PC-9 (cell line): ENCODE results near the gene PTTG1IP. TPM values are rescaled to one million over a fixed set of nuclear protein-coding genes. Genes with fewer than 3 reads are reported as not detected.

ENCODE experiments used
- BruUV-seq: library from RNA; stranded (reverse); fragments of 400-500 nt; replicated peaks from 2 replicates; lab custom pipeline; 2021; lab: Mats Ljungman, UMichigan
- CTCF ChIA-PET: fragments of 300-600 bp; sonication (Branson Sonifier 250); formaldehyde crosslinking; loops from one replicate; lab custom pipeline; 2022; ENCODE audit warnings: antibody characterized with exemption; lab: Charles Lee
- POLR2A ChIA-PET: fragments of 300-600 bp; sonication (Branson Sonifier 250); formaldehyde crosslinking; loops from one replicate; lab custom pipeline; 2022; ENCODE audit warnings: antibody characterized with exemption; ENCODE audit not compliant: unreplicated experiment; lab: Charles Lee
- DNase-seq, 2 experiments: peaks; one replicate each; pipeline versions ENCODE4 v3.0.0 to v3.0.0-alpha.2; 2015 to 2022; ENCODE audit warnings: mixed read lengths in 1 of 2
- H2AFZ ChIP-seq: fragments of 200-600 bp; sonication (generic); 2 replicates; pipeline ENCODE4 v1.8.1; 2017; ENCODE audit warnings: antibody characterized with exemption
- H3F3A ChIP-seq: fragments of 200-600 bp; sonication (generic); 2 replicates; pipeline ENCODE4 v1.8.1; 2017; ENCODE audit warnings: antibody characterized with exemption, mild to moderate bottlenecking, low read depth; ENCODE audit not compliant: insufficient read depth
- H3K27ac ChIP-seq: fragments of 200-600 bp; sonication (generic); 2 replicates; pipeline ENCODE4 v1.6.1; 2016; ENCODE audit warnings: mixed run types
- H3K27me3 ChIP-seq: fragments of 200-600 bp; sonication (generic); 2 replicates; pipeline ENCODE4 v1.6.1; 2016; ENCODE audit warnings: low read depth, mixed run types; ENCODE audit not compliant: insufficient read depth
- H3K36me3 ChIP-seq: fragments of 200-600 bp; sonication (generic); 2 replicates; pipeline ENCODE4 v1.6.1; 2016; ENCODE audit warnings: low read depth, mixed run types
- H3K4me1 ChIP-seq: fragments of 200-600 bp; sonication (generic); replicated peaks from 2 replicates; pipeline ENCODE4 v1.6.1; 2016; ENCODE audit warnings: mixed run types; ENCODE audit not compliant: insufficient read depth
- H3K4me2 ChIP-seq: fragments of 200-600 bp; sonication (generic); 2 replicates; pipeline ENCODE4 v1.6.1; 2017; ENCODE audit warnings: mixed run types
- H3K4me3 ChIP-seq: fragments of 200-600 bp; sonication (generic); 2 replicates; pipeline ENCODE4 v1.6.1; 2016; ENCODE audit warnings: mixed run types
- H3K79me2 ChIP-seq: fragments of 200-600 bp; sonication (generic); 2 replicates; pipeline ENCODE4 v1.6.1; 2017; ENCODE audit warnings: low read depth, mixed run types
- H3K9me2 ChIP-seq: fragments of 200-600 bp; sonication (generic); 2 replicates; pipeline ENCODE4 v1.8.1; 2017; ENCODE audit warnings: mild to moderate bottlenecking; ENCODE audit not compliant: insufficient read depth
- H3K9me3 ChIP-seq: fragments of 200-600 bp; sonication (generic); 2 replicates; pipeline ENCODE4 v1.8.1; 2016; ENCODE audit warnings: low read depth; ENCODE audit not compliant: insufficient read depth
- H4K20me1 ChIP-seq: fragments of 200-600 bp; sonication (generic); 2 replicates; pipeline ENCODE4 v1.8.1; 2017; ENCODE audit not compliant: insufficient read depth
- CTCF ChIP-seq: fragments of 200-600 bp; sonication (generic); conservative IDR thresholded peaks from 2 replicates; pipeline ENCODE4 v1.6.1; 2017; ENCODE audit warnings: mixed run types, antibody characterized with exemption, mild to moderate bottlenecking, moderate library complexity
- EZH2 ChIP-seq: fragments of 200-600 bp; sonication (generic); IDR thresholded peaks from 2 replicates; pipeline ENCODE4 v1.8.0; 2017; ENCODE audit warnings: antibody characterized with exemption, low read depth
- intact Hi-C: fragments of 100-400 bp; cut with micrococcal nuclease; formaldehyde crosslinking; loops from one replicate; pipeline ENCODE4 v1.10.0; 2022; ENCODE audit not compliant: unreplicated experiment
- total RNA-seq: library from RNA; stranded (reverse); gene quantifications from 2 replicates; pipeline ENCODE4 v1.2.3, GENCODE V29; 2021

The PTTG1IP gene
- total RNA-seq, 1 experiment from 2014 or later, result 174 TPM

GRCh38 chr21:44819283-44820243 lies 53.9 kb downstream of the PTTG1IP start:
- DNase-seq, result no peak
- intact Hi-C loops, result loop anchor here (5.0 kb wide), 1 partner anchor 53 kb away; the partner anchor contains the start of gene PTTG1IP
- Histone ChIP-seq H3K27me3 (no peaks in the 10 kb centered on the region), H3K9me2 (no peaks in the 10 kb centered on the region), H2AFZ (no peak overlapping the region), H3K79me2 (peaks cover 18% of the 10 kb centered on the region), H3K4me3 (no peak overlapping the region), H3K4me1 (no peaks in the 10 kb centered on the region; the same call in 1 of the 2 replicates), H3F3A (peaks cover 4% of the 10 kb centered on the region; the same call in 1 of the 2 replicates), H3K27ac (no peak overlapping the region), H3K9me3 (no peaks in the 10 kb centered on the region), H3K36me3 (no peaks in the 10 kb centered on the region), H3K4me2 (no peak overlapping the region), H4K20me1 (peaks cover 14% of the 10 kb centered on the region; the same call in 1 of the 2 replicates)
- no peak for TF ChIP-seq EZH2
- no peak for TF ChIP-seq CTCF
- BruUV-seq, result no TSS peak
- POLR2A ChIA-PET, result no interaction called here
- CTCF ChIA-PET, result no interaction called here

GRCh38 chr21:44818640-44819011 lies 54.9 kb downstream of the PTTG1IP start:
- BruUV-seq, result TSS peak; percentile 60
- CTCF ChIA-PET, result no interaction called here
- intact Hi-C loops, result loop anchor here (5.0 kb wide), 1 partner anchor 54 kb away; the partner anchor contains the start of gene PTTG1IP

More at GRCh38 chr21:44818640-44819011, 54.9 kb downstream of the PTTG1IP start:
- Histone ChIP-seq H3K79me2 (peaks cover 18% of the 10 kb centered on the region), H3K27me3 (no peaks in the 10 kb centered on the region), H3K4me2 (peak overlapping the region; percentile 74), H3K4me1 (no peaks in the 10 kb centered on the region; the same call in 1 of the 2 replicates), H3K36me3 (no peaks in the 10 kb centered on the region), H3K27ac (no peak overlapping the region), H3K4me3 (peak overlapping the region; percentile 65; the same call in 1 of the 2 replicates), H3K9me3 (no peaks in the 10 kb centered on the region), H4K20me1 (peaks cover 18% of the 10 kb centered on the region; the same call in 1 of the 2 replicates), H3F3A (peaks cover 4% of the 10 kb centered on the region; the same call in 1 of the 2 replicates), H2AFZ (peak overlapping the region; percentile 79; the same call in 1 of the 2 replicates), H3K9me2 (no peaks in the 10 kb centered on the region)
- no peak for TF ChIP-seq CTCF
- TF ChIP-seq EZH2, result no peak
- no peak for DNase-seq
- POLR2A ChIA-PET, result no interaction called here
